B cell (primary cell): ENCODE measurements around the gene ABCD2. TPM values are rescaled to one million over a fixed set of nuclear protein-coding genes. Genes with fewer than 3 reads are reported as not detected.

Source experiments
- ATAC-seq: fragments of 200-7000 bp; cut with Tn5 transposase; one replicate; pipeline ENCODE4 v1.10.0; 2021; ENCODE audit warnings: low read depth, mild to moderate bottlenecking, moderate number of reproducible peaks, moderate library complexity
- CTCF ChIA-PET: fragments of 350-600 bp; sonication (Branson Sonifier 250); formaldehyde crosslinking; loops from one replicate; lab custom pipeline; 2021; ENCODE audit warnings: antibody characterized with exemption, inconsistent platforms; lab: Charles Lee
- POLR2A ChIA-PET: fragments of 350-600 bp; sonication (Branson Sonifier 250); formaldehyde crosslinking; loops from one replicate; lab custom pipeline; 2021; ENCODE audit warnings: antibody characterized with exemption; lab: Charles Lee
- DNase-seq: peaks from one replicate; pipeline ENCODE4 v3.0.0; 2013
- H2AFZ ChIP-seq: 2 replicates; pipeline ENCODE4 v1.6.1; 2012; ENCODE audit warnings: mild to moderate bottlenecking, low read depth, low read length; ENCODE audit not compliant: insufficient read depth, poor library complexity, severe bottlenecking
- H3K27ac ChIP-seq, 2 donors: 1 replicate in 1 of 2; 2 replicates in 1 of 2; pipeline ENCODE4 v1.5.1; 2012 to 2013; ENCODE audit warnings: low read length in 2 of 2, mild to moderate bottlenecking in 2 of 2, moderate library complexity in 1 of 2
- H3K27me3 ChIP-seq, 4 experiments: fragments of 200-600 bp in 1 of 4; sonication (generic) in 1 of 4; replicated peaks in 1 of 4; 1 replicate in 2 of 4; 2 replicates in 2 of 4; pipeline versions ENCODE4 v1.6.1 to v1.7.0; 2013 to 2016; ENCODE audit warnings: low read length in 3 of 4, mild to moderate bottlenecking in 2 of 4, mixed read lengths in 1 of 4, moderate library complexity in 1 of 4; ENCODE audit not compliant: insufficient read depth in 4 of 4, control insufficient read depth in 3 of 4; ENCODE audit errors: control extremely low read depth in 1 of 4
- H3K36me3 ChIP-seq, 2 experiments: replicated peaks in 1 of 2; 1 replicate in 1 of 2; 2 replicates in 1 of 2; pipeline versions ENCODE4 v1.6.1 to v1.7.1; 2013; ENCODE audit warnings: low read length in 1 of 2; ENCODE audit not compliant: insufficient read depth in 2 of 2, control insufficient read depth in 1 of 2; ENCODE audit errors: control extremely low read depth in 1 of 2, extremely low read depth in 1 of 2
- H3K4me1 ChIP-seq, 2 donors: fragments of 200-600 bp in 1 of 2; sonication (generic) in 1 of 2; 1 replicate in 1 of 2; 2 replicates in 1 of 2; pipeline versions ENCODE4 v1.5.1 to v1.6.1; 2013 to 2017; ENCODE audit warnings: low read length in 2 of 2; ENCODE audit not compliant: control insufficient read depth in 2 of 2, insufficient read depth in 2 of 2
- H3K4me2 ChIP-seq: replicated peaks from 2 replicates; pipeline ENCODE3; 2012; ENCODE audit warnings: mild to moderate bottlenecking, low read depth, low read length; ENCODE audit not compliant: poor library complexity, severe bottlenecking
- H3K4me3 ChIP-seq, 5 experiments: fragments of 200-600 bp in 1 of 5; sonication (generic) in 1 of 5; 1 replicate in 3 of 5; 2 replicates in 2 of 5; pipeline versions ENCODE4 v1.5.1 to v1.7.0; 2011 to 2016; ENCODE audit warnings: low read length in 4 of 5, mild to moderate bottlenecking in 4 of 5, low read depth in 2 of 5, control low read depth in 1 of 5, moderate library complexity in 1 of 5; ENCODE audit not compliant: insufficient read depth in 1 of 5; ENCODE audit errors: control extremely low read depth in 1 of 5, extremely low read depth in 1 of 5
- H3K79me2 ChIP-seq: fragments of 200-600 bp; sonication (generic); one replicate; pipeline ENCODE4 v1.6.0; 2016; ENCODE audit warnings: low read length; ENCODE audit not compliant: control insufficient read depth, insufficient read depth
- H3K9ac ChIP-seq: fragments of 200-600 bp; sonication (generic); 2 replicates; pipeline ENCODE4 v1.6.1; 2017; ENCODE audit warnings: mild to moderate bottlenecking, low read length, moderate library complexity
- H3K9me3 ChIP-seq, 3 donors: one replicate each; pipeline versions ENCODE4 v1.6.1 to v1.7.1; 2013; ENCODE audit warnings: low read length in 2 of 3; ENCODE audit not compliant: control insufficient read depth in 2 of 3, insufficient read depth in 1 of 3; ENCODE audit errors: control extremely low read depth in 1 of 3
- H4K20me1 ChIP-seq: 2 replicates; pipeline ENCODE4 v1.6.0; 2012; ENCODE audit warnings: mild to moderate bottlenecking, low read length; ENCODE audit not compliant: insufficient read depth, control insufficient read depth, poor library complexity, severe bottlenecking
- H3K27ac Mint-ChIP-seq: one replicate; pipeline ENCODE4 v1.8.0; 2021; ENCODE audit warnings: mixed read lengths
- H3K27me3 Mint-ChIP-seq: one replicate; pipeline ENCODE4 v1.8.0; 2021; ENCODE audit warnings: mixed read lengths
- H3K4me1 Mint-ChIP-seq: one replicate; pipeline ENCODE4 v1.8.0; 2021; ENCODE audit warnings: mixed read lengths
- H3K4me3 Mint-ChIP-seq: one replicate; pipeline ENCODE4 v1.8.0; 2021; ENCODE audit warnings: mixed read lengths
- H3K9me3 Mint-ChIP-seq: one replicate; pipeline ENCODE4 v1.8.0; 2022; ENCODE audit warnings: mixed read lengths; ENCODE audit not compliant: insufficient read depth
- CTCF ChIP-seq: fragments of 200-600 bp; IDR thresholded peaks from one replicate; pipeline ENCODE4 v1.8.0; 2022; ENCODE audit warnings: antibody characterized with exemption, mild to moderate bottlenecking
- EZH2 ChIP-seq: IDR thresholded peaks from 2 replicates; pipeline ENCODE4 v1.6.1; 2012; ENCODE audit warnings: borderline replicate concordance, low read depth, mild to moderate bottlenecking, moderate library complexity, low read length; ENCODE audit not compliant: insufficient read depth, poor library complexity, severe bottlenecking
- WGBS: methylation state at CpG from one replicate; pipeline ENCODE4 v1.1.5; 2013; ENCODE audit warnings: missing lambda C conversion rate; ENCODE audit not compliant: insufficient coverage; 5-methylcytosine and 5-hydroxymethylcytosine counted together
- intact Hi-C: fragments of 100-400 bp; cut with micrococcal nuclease; formaldehyde crosslinking; loops from one replicate; pipeline ENCODE4 v1.10.0; 2022
- polyA plus RNA-seq: library from polyadenylated mRNA; depleted of rRNA; stranded (reverse); fragments of >200 nt; gene quantifications from 2 replicates; pipeline ENCODE4 v1.2.3, GENCODE V29; 2012
- total RNA-seq, 2 donors: library from RNA; stranded (reverse); fragments of 120-200 nt in 1 of 2; gene quantifications; 1 replicate in 1 of 2; 2 replicates in 1 of 2; pipeline versions ENCODE4 v1.2.3 to v1.2.4, GENCODE V29; 2013 to 2022

ABCD2 gene
- total and polyA plus RNA-seq, 2 donors (not counting 1 experiment from before 2014, with no cell fraction given) = 0.43 to 1.5 TPM

DNA sequence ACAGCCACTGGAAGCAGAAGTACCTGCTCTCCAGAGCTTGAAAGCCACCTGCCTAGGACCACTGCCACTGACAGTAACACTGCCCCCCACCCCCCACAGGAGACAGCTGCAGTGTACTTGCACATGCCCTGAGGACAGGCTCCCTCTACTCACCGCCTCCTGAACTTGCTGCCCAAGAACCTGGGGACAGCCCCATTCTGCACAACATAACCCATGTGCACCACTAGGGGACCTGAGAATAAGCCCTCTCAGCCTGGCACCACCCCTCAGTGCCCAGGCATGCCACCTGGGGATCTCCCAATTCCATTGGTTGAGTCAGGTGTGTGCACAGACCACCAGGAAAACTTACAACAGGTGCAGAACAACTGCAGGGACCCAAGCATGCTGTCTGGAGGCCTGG, 109.6 kb downstream of the ABCD2 start:
- H3K4me2 ChIP-seq = no peak overlapping the region
- no peaks in the 10 kb centered on the region for H3K4me1 Mint-ChIP-seq
- CTCF ChIA-PET = no interaction called here
- DNase-seq (no peak), ATAC-seq (no peak)
- no peak overlapping the region for H3K9ac ChIP-seq
- peaks cover 5% of the 10 kb centered on the region for H3K9me3 Mint-ChIP-seq
- H3K79me2 ChIP-seq = no peaks in the 10 kb centered on the region
- H3K4me3 ChIP-seq = no peak overlapping the region
- H3K4me3 Mint-ChIP-seq = no peak overlapping the region
- no peaks in the 10 kb centered on the region for H3K4me1 ChIP-seq
- H3K36me3 ChIP-seq = no peaks in the 10 kb centered on the region
- POLR2A ChIA-PET = no interaction called here
- H4K20me1 ChIP-seq = no peaks in the 10 kb centered on the region
- intact Hi-C loops = no loop called here
- 100% methylated on average over 1 of the region's 1 CpG for WGBS
- H3K27ac ChIP-seq = no peak overlapping the region
- H3K27me3 ChIP-seq = no peaks in the 10 kb centered on the region
- H3K27me3 Mint-ChIP-seq = peaks cover 11% of the 10 kb centered on the region
- TF ChIP-seq EZH2 = no peak
- peaks cover 0 to 16% (median 2%) of the 10 kb centered on the region in 3 donors for H3K9me3 ChIP-seq
- no peak overlapping the region for H2AFZ ChIP-seq
- no peak overlapping the region for H3K27ac Mint-ChIP-seq

DNA sequence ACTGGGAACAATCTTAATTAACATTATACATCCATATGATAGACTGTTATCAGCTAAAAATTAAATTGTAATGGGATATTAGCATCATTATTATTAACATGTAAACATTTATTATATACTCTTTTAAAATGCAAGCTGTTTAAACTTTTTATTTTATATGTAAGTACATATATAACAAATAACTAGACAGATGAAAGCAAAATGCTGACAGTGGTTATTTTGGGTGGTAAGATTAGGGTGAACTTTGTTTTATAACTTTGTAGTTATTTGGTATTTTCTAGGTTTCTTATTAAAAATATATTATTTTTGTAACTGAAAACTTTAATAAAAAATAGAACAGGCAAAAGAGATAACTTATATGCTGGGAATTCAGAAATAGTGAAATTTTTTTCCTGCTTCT, 114.0 kb downstream of the ABCD2 start:
- Histone ChIP-seq H3K27me3 (no peaks in the 10 kb centered on the region), H2AFZ (no peak overlapping the region), H3K9ac (no peak overlapping the region), H3K79me2 (no peaks in the 10 kb centered on the region), H3K9me3 (peaks cover 0 to 12% (median 0%) of the 10 kb centered on the region in 3 donors), H3K4me1 (no peaks in the 10 kb centered on the region), H3K27ac (no peak overlapping the region), H3K4me3 (no peak overlapping the region), H3K36me3 (no peaks in the 10 kb centered on the region), H4K20me1 (no peaks in the 10 kb centered on the region), H3K4me2 (no peak overlapping the region)
- ATAC-seq (no peak), DNase-seq (no peak)
- TF ChIP-seq CTCF (no peak), EZH2 (no peak)
- Mint-ChIP-seq H3K27me3 (peaks cover 5% of the 10 kb centered on the region), H3K9me3 (no peaks in the 10 kb centered on the region), H3K27ac (no peak overlapping the region), H3K4me3 (no peak overlapping the region), H3K4me1 (no peaks in the 10 kb centered on the region)
- ChIA-PET POLR2A (no interaction called here), CTCF (no interaction called here)
- intact Hi-C loops = no loop called here
